H1 (cell line): ENCODE data around the gene EIF5A2. TPM values are rescaled to one million over a fixed set of nuclear protein-coding genes. Genes with fewer than 3 reads are reported as not detected.
A peak's percentile ranks its signal among the peaks of the same experiment; 100 is the strongest.

Source experiments
- ASH2L ChIP-seq: fragments of 200-600, 300-600 bp; sonication (generic); IDR thresholded peaks from one replicate; pipeline ENCODE4 v1.7.1; 2017; ENCODE audit warnings: low read length
- BACH1 ChIP-seq: IDR thresholded peaks from 2 replicates; pipeline ENCODE4 v1.6.1; 2012; ENCODE audit warnings: low read length, improper control_type of control experiment
- CBX8 ChIP-seq: fragments of 300-800, 300-1000 bp; sonication (generic); IDR thresholded peaks from 2 replicates; pipeline ENCODE4 v1.7.1; 2016; ENCODE audit warnings: low read depth, low read length, borderline replicate concordance
- CHD1 ChIP-seq: IDR thresholded peaks from 2 replicates; pipeline ENCODE4 v1.6.1; 2012; ENCODE audit warnings: low read depth, low read length, improper control_type of control experiment
- CREB1 ChIP-seq: IDR thresholded peaks from 2 replicates; pipeline ENCODE4 v1.6.1; 2012; ENCODE audit warnings: inconsistent platforms
- CTBP2 ChIP-seq: IDR thresholded peaks from 2 replicates; pipeline ENCODE4 v1.7.0; 2011; ENCODE audit warnings: borderline replicate concordance, mild to moderate bottlenecking, moderate library complexity, mixed read lengths, low read length; ENCODE audit not compliant: insufficient read depth, insufficient read length
- E2F6 ChIP-seq: IDR thresholded peaks from 2 replicates; pipeline ENCODE4 v1.6.1; 2012; ENCODE audit warnings: inconsistent platforms
- EGR1 ChIP-seq: IDR thresholded peaks from 2 replicates; pipeline ENCODE4 v1.6.1; 2011; ENCODE audit warnings: low read depth, low read length, borderline replicate concordance
- FOSL1 ChIP-seq: IDR thresholded peaks from 2 replicates; pipeline ENCODE4 v1.6.1; 2011; ENCODE audit warnings: mild to moderate bottlenecking, low read depth, low read length, moderate library complexity; ENCODE audit not compliant: insufficient read depth
- JUN ChIP-seq: IDR thresholded peaks from 2 replicates; pipeline ENCODE4 v1.6.1; 2011; ENCODE audit warnings: low read depth, mild to moderate bottlenecking, improper control_type of control experiment, low read length
- MAFK ChIP-seq: IDR thresholded peaks from 2 replicates; pipeline ENCODE4 v1.6.1; 2012; ENCODE audit warnings: low read depth, mild to moderate bottlenecking, improper control_type of control experiment, low read length
- NRF1 ChIP-seq: IDR thresholded peaks from 2 replicates; pipeline ENCODE4 v1.6.1; 2011; ENCODE audit warnings: mild to moderate bottlenecking, low read depth, low read length, improper control_type of control experiment
- POLR2AphosphoS5 ChIP-seq: IDR thresholded peaks from 2 replicates; pipeline ENCODE4 v1.6.1; 2011; ENCODE audit warnings: low read depth, low read length
- RAD21 ChIP-seq, 2 experiments: IDR thresholded peaks in 1 of 2; conservative IDR thresholded peaks in 1 of 2; 2 replicates each; pipeline ENCODE4 v1.6.1; 2011; ENCODE audit warnings: low read depth in 2 of 2, low read length in 2 of 2, improper control_type of control experiment in 1 of 2, inconsistent platforms in 1 of 2, mild to moderate bottlenecking in 1 of 2, moderate library complexity in 1 of 2
- RBBP5 ChIP-seq: IDR thresholded peaks from 2 replicates; pipeline ENCODE4 v1.7.1; 2012; ENCODE audit warnings: low read depth, mild to moderate bottlenecking, inconsistent platforms, low read length, moderate library complexity, borderline replicate concordance
- RNF2 ChIP-seq: fragments of 200-900, 300-1000 bp; sonication (generic); IDR thresholded peaks from 2 replicates; pipeline ENCODE4 v1.7.1; 2016; ENCODE audit warnings: borderline replicate concordance, low read depth, mild to moderate bottlenecking, antibody characterized with exemption, low read length; ENCODE audit not compliant: poor library complexity, severe bottlenecking; ENCODE audit errors: missing control alignments
- SAP30 ChIP-seq: fragments of 300-600 bp; sonication (generic); IDR thresholded peaks from 2 replicates; pipeline ENCODE4 v1.7.1; 2012; ENCODE audit warnings: low read length, moderate library complexity, mild to moderate bottlenecking, inconsistent platforms; ENCODE audit not compliant: insufficient read depth, insufficient replicate concordance
- SIRT6 ChIP-seq: IDR thresholded peaks from one replicate; pipeline ENCODE4 v1.7.1; 2012; ENCODE audit warnings: low read length, inconsistent platforms
- SIX5 ChIP-seq: IDR thresholded peaks from 2 replicates; pipeline ENCODE4 v1.6.1; 2011; ENCODE audit warnings: mild to moderate bottlenecking, low read depth, low read length
- SP1 ChIP-seq: IDR thresholded peaks from 2 replicates; pipeline ENCODE4 v1.6.1; 2011; ENCODE audit warnings: low read depth, low read length
- SP2 ChIP-seq: IDR thresholded peaks from 2 replicates; pipeline ENCODE4 v1.6.1; 2012; ENCODE audit warnings: mild to moderate bottlenecking, low read length, inconsistent platforms
- TAF7 ChIP-seq: optimal IDR thresholded peaks from 2 replicates; pipeline ENCODE3; 2011; ENCODE audit warnings: low read depth, mild to moderate bottlenecking, inconsistent platforms, low read length, moderate library complexity, borderline replicate concordance
- TBP ChIP-seq: IDR thresholded peaks from 2 replicates; pipeline ENCODE4 v1.6.1; 2011; ENCODE audit warnings: low read depth, low read length, improper control_type of control experiment
- TCF12 ChIP-seq: IDR thresholded peaks from 2 replicates; pipeline ENCODE4 v1.6.1; 2011; ENCODE audit warnings: low read depth, mild to moderate bottlenecking, low read length
- polyA plus RNA-seq, 7 experiments: library from polyadenylated mRNA; depleted of rRNA in 3 of 7; stranded (reverse) in 5 of 7; unstranded in 2 of 7; fragments of >200 nt in 5 of 7; fragments of 200-250 nt in 2 of 7; gene quantifications; 1 replicate in 5 of 7; 2 replicates in 1 of 7; 4 replicates in 1 of 7; pipeline versions ENCODE4 v1.2.1 to v1.2.3, GENCODE V29; 2011 to 2013; ENCODE audit warnings: missing spikeins in 2 of 7, mixed read lengths in 2 of 7
- total RNA-seq: library from RNA; stranded (reverse); fragmentation: NEBNext Ultra II Directional; extraction: Animal tissue kit (Norgen Biotek cat#: 25700); gene quantifications from 2 replicates; pipeline ENCODE4 v1.2.1, GENCODE V29; 2021

Gene EIF5A2
- total and polyA plus RNA-seq, 2 of the 8 experiments (the other 6 are each of a cell fraction or from before 2014, with no cell fraction given): 1.5 to 15.0 TPM

DNA sequence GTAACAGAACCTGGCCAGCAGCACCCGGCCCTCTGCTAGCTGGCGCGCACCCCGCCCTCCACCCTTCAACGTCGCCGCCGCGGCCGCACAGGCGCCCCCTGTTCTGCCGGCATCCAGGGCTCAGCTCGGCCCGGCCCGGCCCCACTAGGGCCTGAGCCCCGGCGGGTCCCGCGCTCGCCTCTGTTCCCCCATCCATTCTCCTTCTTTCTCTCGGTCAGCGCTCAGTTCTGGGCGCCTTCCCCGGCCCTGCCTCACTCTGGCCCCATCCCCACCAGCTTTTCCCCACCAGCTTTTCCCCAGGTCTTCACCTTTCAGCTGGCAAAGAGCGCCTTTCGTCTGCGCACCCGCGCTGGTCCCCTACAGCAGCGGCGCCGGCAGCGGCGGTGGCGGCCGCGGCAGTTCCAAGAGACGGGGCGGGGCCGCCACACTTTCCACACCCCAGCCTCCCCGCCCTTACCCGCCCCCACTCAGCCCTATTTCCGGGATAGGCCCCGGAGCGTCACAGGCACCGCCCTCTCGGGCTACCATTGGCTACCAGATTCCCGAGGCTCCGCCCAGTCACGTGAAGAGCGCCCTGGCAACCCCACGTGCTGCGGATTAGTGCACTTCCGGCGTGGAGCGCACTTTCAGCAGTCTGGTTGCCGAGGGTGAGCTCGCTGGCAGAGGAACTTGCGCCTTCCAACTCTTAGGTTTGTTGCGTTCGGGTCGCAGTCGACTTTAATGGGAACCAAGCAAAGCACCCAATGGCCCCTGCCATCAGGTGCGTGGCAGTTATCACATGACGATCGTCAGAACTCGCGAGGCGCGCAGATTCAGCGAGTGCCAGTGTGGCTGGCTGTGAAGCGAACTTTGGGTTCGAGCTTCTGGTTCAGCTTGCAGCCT is at the start of gene EIF5A2 (continued):
- TF ChIP-seq ASH2L: peak; percentile 63
- peak; percentile 77 for TF ChIP-seq CREB1
- no peak for TF ChIP-seq TCF12
- TF ChIP-seq TBP: 0 out of 2 replicates have a peak, but pooled peaks have one; percentile 28
- no peak for TF ChIP-seq FOSL1
- peak; percentile 91 for TF ChIP-seq SP1
- no peak for TF ChIP-seq JUN
- TF ChIP-seq BACH1: no peak
- TF ChIP-seq SP2: no peak
- TF ChIP-seq TAF7: peak; percentile 26
- TF ChIP-seq SAP30: no peak
- peak; percentile 99 for TF ChIP-seq E2F6
- TF ChIP-seq CBX8: no peak
- no peak for TF ChIP-seq CTBP2
- no peak for TF ChIP-seq NRF1
- TF ChIP-seq SIX5: no peak
- TF ChIP-seq CHD1: no peak
- TF ChIP-seq RNF2: peak; percentile 72
- 0 out of 2 replicates have a peak, but pooled peaks have one; percentile 70 for TF ChIP-seq RBBP5
- TF ChIP-seq RAD21 (IDR thresholded peaks at IDR 0.05 in 1 of 2, conservative IDR thresholded peaks at IDR 0.05 in 1 of 2; ENCODE audit: low read depth in 2 of 2, low read length in 2 of 2): no peak
- TF ChIP-seq SIRT6: no peak
- 0 out of 2 replicates have a peak, but pooled peaks have one; percentile 27 for TF ChIP-seq POLR2AphosphoS5
- no peak; the same call in 1 of the 2 replicates for TF ChIP-seq EGR1
- TF ChIP-seq MAFK: no peak
